ENCODE results near the gene NT5DC4. TPM values are rescaled to one million over a fixed set of nuclear protein-coding genes. Genes with fewer than 3 reads are reported as not detected.

NT5DC4 gene
- total RNA-seq, 2 donors from 2014 or later, result not detected

GRCh38 chr2:112773556-112773955 is 52.7 kb downstream of the NT5DC4 start:
- Histone ChIP-seq H3K36me3 (replicated peaks in 1 of 2; ENCODE audit: insufficient read depth in 1 of 2, low read depth in 2 of 2) (no peaks in the 10 kb centered on the region), H3K4me3 (no peak overlapping the region), H3K9me3 (no peaks in the 10 kb centered on the region), H3K27ac (no peak overlapping the region), H3K27me3 (no peaks in the 10 kb centered on the region), H3K4me1 (no peaks in the 10 kb centered on the region)
- 71 to 72% methylated on average over 2 of the region's 2 CpGs for WGBS, 2 donors
- DNase-seq (no peak), ATAC-seq (no peak)
- intact Hi-C loops (cut with DNase I), result no loop called here
- TF ChIP-seq CTCF (IDR thresholded peaks at IDR 0.05), result no peak
- no peak for TF ChIP-seq POLR2A (IDR thresholded peaks at IDR 0.05)

- no peak overlapping the region for H3K4me3 ChIP-seq
- intact Hi-C loops (cut with DNase I), result no loop called here
- no peak for TF ChIP-seq CTCF (IDR thresholded peaks at IDR 0.05)
- no peak for TF ChIP-seq POLR2A (IDR thresholded peaks at IDR 0.05)
- H3K9me3 ChIP-seq, result no peaks in the 10 kb centered on the region
- ATAC-seq (no peak), DNase-seq (no peak)
- WGBS, 2 donors, result 94 to 96% methylated on average over 3 of the region's 3 CpGs
- no peaks in the 10 kb centered on the region for H3K36me3 ChIP-seq (replicated peaks in 1 of 2; ENCODE audit: insufficient read depth in 1 of 2, low read depth in 2 of 2)
- no peaks in the 10 kb centered on the region for H3K27me3 ChIP-seq
- no peak overlapping the region for H3K27ac ChIP-seq
- no peaks in the 10 kb centered on the region for H3K4me1 ChIP-seq
Observed at GRCh38 chr2:112774536-112775285, 53.9 kb downstream of the NT5DC4 start.

DNA sequence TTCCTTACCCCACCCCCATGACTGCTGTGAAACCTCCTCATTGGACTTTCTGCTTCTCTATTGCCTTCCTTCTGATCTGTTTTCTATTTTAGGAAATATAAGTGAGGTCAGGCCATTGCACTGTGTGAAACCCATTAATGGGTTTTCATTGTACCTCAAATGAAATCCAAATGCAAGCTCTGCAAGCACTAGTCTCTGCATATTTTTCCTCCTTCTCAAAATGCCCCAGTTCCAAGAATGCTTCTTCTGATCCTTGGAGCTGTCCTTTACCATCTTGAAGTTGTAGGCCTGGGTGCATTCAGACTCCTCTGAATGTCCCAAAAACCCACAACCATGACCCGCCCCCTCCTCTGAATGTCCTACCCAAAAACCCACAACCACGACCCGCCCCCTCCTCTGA is 55.3 kb downstream of the NT5DC4 start:
- TF ChIP-seq CTCF (IDR thresholded peaks at IDR 0.05) (no peak), POLR2A (IDR thresholded peaks at IDR 0.05) (no peak)

GRCh38 chr2:112777036-112777435 is 56.2 kb downstream of the NT5DC4 start:
- ATAC-seq, result no peak
- H3K4me3 ChIP-seq, result no peak overlapping the region
- no peaks in the 10 kb centered on the region for H3K4me1 ChIP-seq
- no peaks in the 10 kb centered on the region for H3K27me3 ChIP-seq
- intact Hi-C loops (cut with DNase I), result no loop called here
- no peaks in the 10 kb centered on the region for H3K36me3 ChIP-seq (replicated peaks in 1 of 2; ENCODE audit: insufficient read depth in 1 of 2, low read depth in 2 of 2)
- no peak for TF ChIP-seq CTCF (IDR thresholded peaks at IDR 0.05)
- no peak for TF ChIP-seq POLR2A (IDR thresholded peaks at IDR 0.05)
- H3K27ac ChIP-seq, result no peak overlapping the region
- no peak for DNase-seq
- H3K9me3 ChIP-seq, result no peaks in the 10 kb centered on the region

More for the DNA sequence above, 55.3 kb downstream of the NT5DC4 start:
- H3K4me1 ChIP-seq, result no peaks in the 10 kb centered on the region
- intact Hi-C loops (cut with DNase I), result no loop called here
- DNase-seq, result no peak
- ATAC-seq, result no peak
- no peaks in the 10 kb centered on the region for H3K9me3 ChIP-seq
- H3K27me3 ChIP-seq, result no peaks in the 10 kb centered on the region
- 58 to 93% methylated on average over 3 of the region's 3 CpGs for WGBS, 2 donors
- H3K36me3 ChIP-seq (replicated peaks in 1 of 2; ENCODE audit: insufficient read depth in 1 of 2, low read depth in 2 of 2), result no peaks in the 10 kb centered on the region
- H3K4me3 ChIP-seq, result no peak overlapping the region
- H3K27ac ChIP-seq, result no peak overlapping the region

GRCh38 chr2:112779598-112779997 is 58.8 kb downstream of the NT5DC4 start:
- H3K4me1 ChIP-seq, result no peaks in the 10 kb centered on the region

More at GRCh38 chr2:112779598-112779997, 58.8 kb downstream of the NT5DC4 start:
- Histone ChIP-seq H3K36me3 (replicated peaks in 1 of 2; ENCODE audit: insufficient read depth in 1 of 2, low read depth in 2 of 2) (no peaks in the 10 kb centered on the region), H3K9me3 (no peaks in the 10 kb centered on the region), H3K4me3 (no peak overlapping the region), H3K27me3 (no peaks in the 10 kb centered on the region), H3K27ac (no peak overlapping the region)
- intact Hi-C loops (cut with DNase I), result no loop called here
- no peak for TF ChIP-seq CTCF (IDR thresholded peaks at IDR 0.05)
- TF ChIP-seq POLR2A (IDR thresholded peaks at IDR 0.05), result no peak
- ATAC-seq, result no peak
- DNase-seq, result no peak
- whole genome bisulfite sequencing, 2 donors, result 78 to 85% methylated on average over 1 of the region's 1 CpG

Measured in body of pancreas (tissue), 4 donors.